GM12875 (cell line): ENCODE data around the gene DYNC1H1.

Source experiments
- H3K4me3 ChIP-seq: one replicate; pipeline ENCODE4 v1.5.1; 2011; ENCODE audit warnings: low read depth, low read length, control low read depth
- TF ChIP-seq, protein P1 (sequence below): IDR thresholded peaks from 2 replicates; pipeline ENCODE4 v1.5.1; 2011; ENCODE audit warnings: low read depth, mild to moderate bottlenecking, control low read depth, inconsistent platforms, low read length, moderate library complexity, borderline replicate concordance; ENCODE audit not compliant: insufficient read depth

Gene DYNC1H1

DNA sequence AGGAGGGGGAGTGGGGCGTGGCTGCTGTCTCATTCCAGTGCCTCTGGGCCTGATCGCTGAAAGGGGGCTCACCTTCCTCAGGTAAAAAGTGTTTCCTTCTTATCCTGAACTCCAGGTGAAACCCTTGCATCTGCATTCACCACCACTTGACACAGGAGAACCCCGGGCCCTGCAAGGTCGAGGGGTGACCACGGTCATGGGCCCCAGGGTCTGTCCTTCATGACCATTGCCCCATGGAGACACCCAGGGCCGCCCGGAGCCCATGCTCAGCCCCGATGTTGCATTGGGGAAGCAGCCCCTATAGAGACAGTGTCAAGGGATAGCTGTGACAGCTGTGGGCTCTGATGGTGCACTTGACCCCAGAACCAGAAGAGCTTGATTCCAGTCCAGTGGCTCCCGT lies 34.4 kb upstream of the DYNC1H1 start:
- no peak overlapping the region for H3K4me3 ChIP-seq
- TF ChIP-seq, protein P1, sequence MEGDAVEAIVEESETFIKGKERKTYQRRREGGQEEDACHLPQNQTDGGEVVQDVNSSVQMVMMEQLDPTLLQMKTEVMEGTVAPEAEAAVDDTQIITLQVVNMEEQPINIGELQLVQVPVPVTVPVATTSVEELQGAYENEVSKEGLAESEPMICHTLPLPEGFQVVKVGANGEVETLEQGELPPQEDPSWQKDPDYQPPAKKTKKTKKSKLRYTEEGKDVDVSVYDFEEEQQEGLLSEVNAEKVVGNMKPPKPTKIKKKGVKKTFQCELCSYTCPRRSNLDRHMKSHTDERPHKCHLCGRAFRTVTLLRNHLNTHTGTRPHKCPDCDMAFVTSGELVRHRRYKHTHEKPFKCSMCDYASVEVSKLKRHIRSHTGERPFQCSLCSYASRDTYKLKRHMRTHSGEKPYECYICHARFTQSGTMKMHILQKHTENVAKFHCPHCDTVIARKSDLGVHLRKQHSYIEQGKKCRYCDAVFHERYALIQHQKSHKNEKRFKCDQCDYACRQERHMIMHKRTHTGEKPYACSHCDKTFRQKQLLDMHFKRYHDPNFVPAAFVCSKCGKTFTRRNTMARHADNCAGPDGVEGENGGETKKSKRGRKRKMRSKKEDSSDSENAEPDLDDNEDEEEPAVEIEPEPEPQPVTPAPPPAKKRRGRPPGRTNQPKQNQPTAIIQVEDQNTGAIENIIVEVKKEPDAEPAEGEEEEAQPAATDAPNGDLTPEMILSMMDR = no peak

DNA sequence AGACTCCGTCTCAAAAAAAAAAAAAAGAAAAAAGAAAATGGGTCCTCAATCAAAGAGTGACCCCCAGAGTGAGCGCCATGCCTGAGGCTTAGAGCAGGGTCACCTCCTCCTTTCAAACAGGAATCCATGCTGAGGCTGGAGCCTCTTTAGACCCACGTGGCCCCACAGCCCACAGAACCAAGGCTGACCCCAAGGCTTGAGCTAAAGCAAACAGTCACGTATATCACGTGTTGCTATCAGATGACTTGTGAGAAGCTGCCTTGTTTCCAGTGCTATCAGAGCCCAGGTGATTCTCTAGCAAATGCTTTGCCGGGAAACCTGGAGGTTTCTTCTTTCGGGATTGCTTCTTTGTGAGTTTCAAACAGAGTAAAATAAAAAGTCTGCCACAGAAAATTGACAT lies 31.7 kb upstream of the DYNC1H1 start:
- H3K4me3 ChIP-seq = no peak overlapping the region
- TF ChIP-seq, protein P1 = no peak

DNA sequence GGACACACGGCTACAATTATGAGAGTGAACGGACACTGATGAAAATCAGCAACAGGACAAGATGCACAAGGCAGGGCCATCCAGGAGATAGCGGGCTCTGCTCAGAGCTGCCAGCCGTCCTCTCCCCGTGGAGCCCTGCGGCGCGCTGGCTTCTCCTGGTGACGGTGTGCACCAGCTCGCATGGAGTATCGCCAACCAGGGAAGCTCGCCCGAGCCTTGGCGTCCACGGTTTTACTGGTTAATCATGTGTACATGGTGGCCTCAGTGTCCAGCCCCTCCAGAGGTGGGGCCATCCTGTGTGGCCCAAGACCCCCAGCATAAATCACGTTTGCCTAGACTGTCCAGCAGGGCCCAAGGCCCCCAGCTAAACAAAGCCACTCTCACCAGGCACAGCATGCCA lies 31.2 kb upstream of the DYNC1H1 start:
- TF ChIP-seq, protein P1 = no peak
- H3K4me3 ChIP-seq = no peak overlapping the region

DNA sequence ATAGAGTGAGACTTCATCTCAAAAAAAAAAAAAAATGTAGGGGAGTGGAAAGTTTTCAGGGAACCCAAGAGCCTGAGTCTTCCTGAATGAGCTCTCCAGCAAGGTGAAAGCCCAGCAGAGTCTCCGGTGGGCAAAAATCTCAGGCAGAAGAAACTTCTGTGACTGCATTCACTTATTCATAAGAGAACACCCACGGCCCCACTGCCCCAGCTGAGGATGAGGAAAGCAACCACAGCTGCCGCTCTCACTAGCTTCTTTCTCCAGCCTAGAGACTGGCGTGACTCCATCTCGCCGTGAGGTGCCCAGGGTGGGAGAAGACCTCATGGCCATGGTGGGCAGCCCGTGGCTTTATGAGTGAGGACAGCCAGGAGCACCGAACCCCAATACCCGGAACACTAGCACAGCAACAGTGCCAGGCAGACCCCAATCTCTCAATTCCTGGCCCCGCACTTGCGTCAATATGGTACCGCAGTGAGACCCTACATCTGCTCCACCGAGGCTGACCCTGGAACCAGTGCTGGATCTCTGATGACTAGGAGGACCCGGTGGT lies 29.7 kb upstream of the DYNC1H1 start:
- H3K4me3 ChIP-seq = no peak overlapping the region
- TF ChIP-seq, protein P1 = no peak

DNA sequence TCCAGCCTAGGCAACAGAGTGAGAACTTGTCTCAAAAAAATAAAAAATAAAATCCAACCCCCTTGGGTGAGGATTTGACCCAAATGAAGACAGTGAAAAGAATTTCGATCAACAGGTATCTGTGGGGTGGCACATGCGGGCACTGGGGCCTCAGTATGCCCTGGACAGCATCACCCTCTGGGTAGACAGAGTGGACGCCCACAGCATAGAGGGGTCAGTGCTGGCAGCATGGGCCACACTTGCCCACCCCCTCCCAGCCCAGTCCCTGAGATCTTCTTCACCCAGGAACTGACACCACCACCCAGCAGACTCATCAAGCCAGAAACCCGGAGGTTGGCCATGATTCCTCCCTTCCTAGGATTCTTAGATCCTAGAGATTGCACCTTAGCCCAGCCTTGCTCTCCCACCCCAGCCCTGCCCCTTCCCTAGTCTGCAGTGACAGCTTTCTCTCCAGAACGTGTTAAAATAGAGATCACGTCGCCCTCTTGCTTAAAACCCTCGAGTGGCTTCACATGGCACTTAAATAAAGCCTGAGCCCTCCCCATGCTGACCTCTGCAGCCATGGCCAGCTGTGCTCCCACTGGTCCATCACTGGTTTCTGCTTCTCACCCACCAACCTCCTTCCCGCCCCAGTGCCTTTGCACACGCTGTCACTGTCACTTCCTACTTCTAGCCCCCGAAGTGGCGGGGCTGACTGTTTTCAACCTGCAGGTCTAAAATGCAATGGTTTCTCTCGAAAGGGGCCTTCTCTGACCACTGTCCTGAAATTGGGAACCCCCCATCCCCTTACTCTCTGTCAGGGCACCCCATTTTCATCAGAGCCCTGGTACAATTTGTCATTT lies 26.2 kb upstream of the DYNC1H1 start:
- H3K4me3 ChIP-seq = no peak overlapping the region
- TF ChIP-seq, protein P1 = no peak

DNA sequence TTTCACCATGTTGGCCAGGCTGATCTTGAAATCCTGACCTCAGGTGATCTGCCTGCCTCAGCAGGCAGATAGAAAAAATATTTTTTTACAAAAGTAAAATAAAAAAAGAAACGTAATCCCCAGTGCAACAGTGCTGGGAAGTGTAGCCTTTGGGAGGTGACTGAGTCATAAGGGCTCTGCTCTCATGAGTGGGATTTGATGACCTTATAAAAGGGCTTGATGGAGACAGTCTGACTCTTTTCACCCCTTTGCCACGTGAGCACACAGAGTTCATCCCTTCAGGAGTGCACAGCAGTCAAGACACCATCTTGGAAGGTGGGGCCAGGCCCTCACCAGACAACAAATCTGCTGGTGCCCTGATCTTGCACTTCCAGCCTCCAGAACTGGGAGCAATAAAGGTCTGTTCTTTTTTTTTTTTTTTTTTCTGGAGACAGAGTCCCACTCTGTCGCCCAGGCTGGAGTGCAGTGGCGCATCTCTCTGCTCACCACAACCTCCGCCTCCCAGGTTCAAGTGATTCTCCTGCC lies 24.7 kb upstream of the DYNC1H1 start:
- TF ChIP-seq, protein P1 = no peak
- H3K4me3 ChIP-seq = no peak overlapping the region

DNA sequence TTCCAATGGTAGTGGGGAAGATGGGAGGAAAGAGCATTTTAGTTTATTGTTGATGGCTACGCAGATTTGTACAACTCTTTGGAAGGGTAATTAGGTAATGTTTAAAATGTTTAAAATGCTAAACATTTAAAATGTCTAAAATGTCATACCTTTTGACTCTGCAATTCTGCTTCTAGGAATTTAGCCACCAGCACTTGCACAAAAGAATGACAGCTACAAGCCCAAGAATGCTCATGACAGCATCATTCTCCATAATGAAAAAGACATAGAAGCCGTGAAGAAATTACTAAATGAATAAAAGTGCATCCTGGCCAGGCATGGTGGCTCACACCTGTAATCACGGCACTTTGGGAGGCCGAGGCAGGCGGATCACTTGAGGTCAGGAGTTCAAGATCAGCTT lies 19.9 kb upstream of the DYNC1H1 start:
- H3K4me3 ChIP-seq = no peak overlapping the region
- TF ChIP-seq, protein P1 = no peak
